H9 (cell line): ENCODE data around the gene PLXNB1. TPM values are rescaled to one million over a fixed set of nuclear protein-coding genes. Genes with fewer than 3 reads are reported as not detected.

ENCODE experiments used
- DNase-seq: peaks from one replicate; pipeline ENCODE4 v3.0.0-alpha.2; 2017
- H2AFZ ChIP-seq: one replicate; pipeline ENCODE4 v1.6.1; 2013; ENCODE audit warnings: mild to moderate bottlenecking, low read length, control low read depth, moderate library complexity
- H2AK5ac ChIP-seq: 2 replicates; pipeline ENCODE4 v1.6.1; 2013; ENCODE audit warnings: low read length, control low read depth, mixed read lengths; ENCODE audit not compliant: insufficient read length
- H2BK120ac ChIP-seq: one replicate; pipeline ENCODE4 v1.6.1; 2013; ENCODE audit warnings: low read depth, mild to moderate bottlenecking, low read length, control low read depth, inconsistent platforms; ENCODE audit not compliant: poor library complexity, severe bottlenecking
- H2BK12ac ChIP-seq: 2 replicates; pipeline ENCODE4 v1.6.1; 2013; ENCODE audit warnings: low read length, control low read depth, mixed read lengths, low read depth; ENCODE audit not compliant: insufficient read length
- H2BK15ac ChIP-seq: 2 replicates; pipeline ENCODE4 v1.6.1; 2013; ENCODE audit warnings: low read depth, low read length, control low read depth
- H2BK20ac ChIP-seq: one replicate; pipeline ENCODE4 v1.6.1; 2013; ENCODE audit warnings: low read depth, mild to moderate bottlenecking, low read length, control low read depth, inconsistent platforms; ENCODE audit not compliant: poor library complexity, severe bottlenecking
- H2BK5ac ChIP-seq: 2 replicates; pipeline ENCODE4 v1.6.1; 2013; ENCODE audit warnings: low read length, control low read depth, mixed read lengths; ENCODE audit not compliant: insufficient read length
- H3K14ac ChIP-seq: 2 replicates; pipeline ENCODE4 v1.6.1; 2013; ENCODE audit warnings: low read length, control low read depth; ENCODE audit not compliant: insufficient read depth
- H3K18ac ChIP-seq: 2 replicates; pipeline ENCODE4 v1.6.1; 2013; ENCODE audit warnings: low read depth, mild to moderate bottlenecking, mixed read lengths, low read length, control low read depth; ENCODE audit not compliant: insufficient read length
- H3K23ac ChIP-seq: 2 replicates; pipeline ENCODE4 v1.6.1; 2013; ENCODE audit warnings: low read length, control low read depth, mixed read lengths, low read depth; ENCODE audit not compliant: insufficient read length
- H3K23me2 ChIP-seq: 2 replicates; pipeline ENCODE4 v1.6.1; 2013; ENCODE audit warnings: low read depth, mild to moderate bottlenecking, mixed read lengths, low read length, control low read depth; ENCODE audit not compliant: insufficient read length, poor library complexity, severe bottlenecking
- H3K27ac ChIP-seq: 2 replicates; pipeline ENCODE4 v1.5.1; 2013; ENCODE audit warnings: low read length, control low read depth, mixed read lengths, low read depth; ENCODE audit not compliant: insufficient read length
- H3K27me3 ChIP-seq: 2 replicates; pipeline ENCODE4 v1.6.1; 2013; ENCODE audit warnings: low read length, control low read depth, inconsistent platforms; ENCODE audit not compliant: insufficient read depth
- H3K4ac ChIP-seq: 2 replicates; pipeline ENCODE4 v1.6.1; 2013; ENCODE audit warnings: low read depth, mild to moderate bottlenecking, control low read depth, inconsistent platforms, low read length, moderate library complexity
- H3K4me1 ChIP-seq: 2 replicates; pipeline ENCODE4 v1.6.1; 2013; ENCODE audit warnings: low read length, control low read depth, inconsistent platforms; ENCODE audit not compliant: insufficient read depth
- H3K4me2 ChIP-seq: 2 replicates; pipeline ENCODE4 v1.6.1; 2013; ENCODE audit warnings: low read length, control low read depth, mixed read lengths; ENCODE audit not compliant: insufficient read length, insufficient read depth
- H3K56ac ChIP-seq: 2 replicates; pipeline ENCODE4 v1.6.1; 2013; ENCODE audit warnings: low read depth, mild to moderate bottlenecking, mixed read lengths, low read length, control low read depth; ENCODE audit not compliant: insufficient read length
- H3K79me1 ChIP-seq: 2 replicates; pipeline ENCODE4 v1.6.1; 2013; ENCODE audit warnings: low read depth, mild to moderate bottlenecking, moderate library complexity, low read length, control low read depth, inconsistent platforms; ENCODE audit not compliant: insufficient read depth, poor library complexity, severe bottlenecking
- H3K79me2 ChIP-seq: 2 replicates; pipeline ENCODE4 v1.6.1; 2013; ENCODE audit warnings: low read length, control low read depth, inconsistent platforms; ENCODE audit not compliant: insufficient read depth
- H3K9ac ChIP-seq: 2 replicates; pipeline ENCODE4 v1.6.1; 2013; ENCODE audit warnings: low read length, control low read depth, mixed read lengths; ENCODE audit not compliant: insufficient read length; ENCODE audit errors: extremely low read depth
- H3K9me3 ChIP-seq: one replicate; pipeline ENCODE4 v1.6.1; 2013; ENCODE audit warnings: low read depth, low read length, inconsistent platforms; ENCODE audit not compliant: control insufficient read depth
- H3T11ph ChIP-seq: one replicate; pipeline ENCODE4 v1.6.1; 2013; ENCODE audit warnings: mild to moderate bottlenecking, low read length, control low read depth, inconsistent platforms
- H4K20me1 ChIP-seq: one replicate; pipeline ENCODE4 v1.6.1; 2013; ENCODE audit not compliant: control insufficient read depth, insufficient read length, insufficient read depth
- H4K5ac ChIP-seq: 2 replicates; pipeline ENCODE4 v1.6.1; 2013; ENCODE audit warnings: low read depth, mild to moderate bottlenecking, mixed read lengths, low read length, control low read depth; ENCODE audit not compliant: insufficient read length
- H4K8ac ChIP-seq: replicated peaks from 2 replicates; pipeline ENCODE4 v1.6.1; 2013; ENCODE audit warnings: low read length, control low read depth, mixed read lengths, low read depth; ENCODE audit not compliant: insufficient read length
- H4K91ac ChIP-seq: 2 replicates; pipeline ENCODE4 v1.6.1; 2013; ENCODE audit warnings: low read depth, mild to moderate bottlenecking, moderate library complexity, mixed read lengths, low read length, control low read depth; ENCODE audit not compliant: insufficient read length
- H3K27ac Mint-ChIP-seq, 3 experiments: 2 replicates in 2 of 3; 3 replicates in 1 of 3; pipeline ENCODE4 v1.8.0; 2020 to 2021; ENCODE audit warnings: mixed read lengths in 3 of 3, mild to moderate bottlenecking in 1 of 3, moderate library complexity in 1 of 3
- H3K27me3 Mint-ChIP-seq: 2 replicates; pipeline ENCODE4 v1.8.0; 2021; ENCODE audit warnings: low read depth, mild to moderate bottlenecking, moderate library complexity, mixed read lengths
- H3K36me3 Mint-ChIP-seq, 3 experiments: 2 replicates in 2 of 3; 3 replicates in 1 of 3; pipeline ENCODE4 v1.8.0; 2020 to 2021; ENCODE audit warnings: low read depth in 3 of 3, mixed read lengths in 3 of 3; ENCODE audit not compliant: insufficient read depth in 1 of 3
- H3K4me1 Mint-ChIP-seq, 2 experiments: 2 replicates each; pipeline ENCODE4 v1.8.0; 2020; ENCODE audit warnings: mixed read lengths in 2 of 2
- H3K4me3 Mint-ChIP-seq, 2 experiments: 2 replicates in 1 of 2; 3 replicates in 1 of 2; pipeline ENCODE4 v1.8.0; 2020 to 2021; ENCODE audit warnings: mild to moderate bottlenecking in 2 of 2, mixed read lengths in 2 of 2, moderate library complexity in 1 of 2
- H3K9me3 Mint-ChIP-seq, 2 experiments: 2 replicates in 1 of 2; 3 replicates in 1 of 2; pipeline ENCODE4 v1.8.0; 2020; ENCODE audit warnings: mild to moderate bottlenecking in 2 of 2, mixed read lengths in 2 of 2, moderate library complexity in 1 of 2
- WGBS: extraction: QIAGEN DNeasy Blood & Tissue Kit; methylation state at CpG from one replicate; pipeline ENCODE4 v1.1.7; 2013; ENCODE audit warnings: missing lambda C conversion rate, low lambda C conversion rate, mixed read lengths; ENCODE audit not compliant: insufficient read length; ENCODE audit errors: extremely low coverage; 5-methylcytosine and 5-hydroxymethylcytosine counted together
- total RNA-seq: library from RNA; stranded (reverse); gene quantifications from 2 replicates; pipeline ENCODE4 v1.2.1, GENCODE V29; 2021
- TF ChIP-seq, protein P1 (sequence below): fragments of 200-600 bp; sonication (generic); conservative IDR thresholded peaks from 3 replicates; pipeline ENCODE4 v1.8.0; 2021; ENCODE audit warnings: antibody characterized with exemption, mild to moderate bottlenecking

The PLXNB1 gene
- total RNA-seq, 1 experiment from 2014 or later = 184 TPM

- Histone ChIP-seq H2BK5ac (no peak overlapping the region), H2BK12ac (no peak overlapping the region), H4K8ac (no peak overlapping the region), H3K27me3 (no peaks in the 10 kb centered on the region), H3K9ac (no peak overlapping the region), H3K56ac (no peak overlapping the region), H3K79me1 (no peaks in the 10 kb centered on the region), H3K14ac (no peak overlapping the region), H3K9me3 (no peaks in the 10 kb centered on the region), H2BK20ac (no peak overlapping the region), H4K91ac (no peak overlapping the region), H4K20me1 (no peaks in the 10 kb centered on the region), H3K23ac (no peak overlapping the region), H3K4me1 (peaks cover 3% of the 10 kb centered on the region; the same call in 1 of the 2 replicates), H2BK15ac (no peak overlapping the region), H3T11ph (no peak overlapping the region), H2AK5ac (no peak overlapping the region), H3K4me2 (no peak overlapping the region), H4K5ac (no peak overlapping the region), H2BK120ac (no peak overlapping the region), H3K27ac (no peak overlapping the region), H3K79me2 (no peaks in the 10 kb centered on the region), H3K18ac (no peak overlapping the region), H3K4ac (no peak overlapping the region), H3K23me2 (no peaks in the 10 kb centered on the region), H2AFZ (no peak overlapping the region)
- TF ChIP-seq, protein P1, sequence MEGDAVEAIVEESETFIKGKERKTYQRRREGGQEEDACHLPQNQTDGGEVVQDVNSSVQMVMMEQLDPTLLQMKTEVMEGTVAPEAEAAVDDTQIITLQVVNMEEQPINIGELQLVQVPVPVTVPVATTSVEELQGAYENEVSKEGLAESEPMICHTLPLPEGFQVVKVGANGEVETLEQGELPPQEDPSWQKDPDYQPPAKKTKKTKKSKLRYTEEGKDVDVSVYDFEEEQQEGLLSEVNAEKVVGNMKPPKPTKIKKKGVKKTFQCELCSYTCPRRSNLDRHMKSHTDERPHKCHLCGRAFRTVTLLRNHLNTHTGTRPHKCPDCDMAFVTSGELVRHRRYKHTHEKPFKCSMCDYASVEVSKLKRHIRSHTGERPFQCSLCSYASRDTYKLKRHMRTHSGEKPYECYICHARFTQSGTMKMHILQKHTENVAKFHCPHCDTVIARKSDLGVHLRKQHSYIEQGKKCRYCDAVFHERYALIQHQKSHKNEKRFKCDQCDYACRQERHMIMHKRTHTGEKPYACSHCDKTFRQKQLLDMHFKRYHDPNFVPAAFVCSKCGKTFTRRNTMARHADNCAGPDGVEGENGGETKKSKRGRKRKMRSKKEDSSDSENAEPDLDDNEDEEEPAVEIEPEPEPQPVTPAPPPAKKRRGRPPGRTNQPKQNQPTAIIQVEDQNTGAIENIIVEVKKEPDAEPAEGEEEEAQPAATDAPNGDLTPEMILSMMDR = no peak
- H3K4me3 Mint-ChIP-seq = no peak overlapping the region
- WGBS = no CpG with 5 or more reads among the region's 19 CpGs
- no peak for DNase-seq
- no peaks in the 10 kb centered on the region for H3K27me3 Mint-ChIP-seq
- H3K36me3 Mint-ChIP-seq = peaks cover 3 to 6% (median 5%) of the 10 kb centered on the region in 3 experiments; a peak in 6 of 7 replicates
- H3K27ac Mint-ChIP-seq = peak overlapping the region; percentile 78 to 84 (median 81); a peak in 6 of 7 replicates
- H3K4me1 Mint-ChIP-seq = peaks cover 34 to 35% of the 10 kb centered on the region in 2 experiments
- H3K9me3 Mint-ChIP-seq = no peaks in the 10 kb centered on the region
Observed at GRCh38 chr3:48478626-48479555, 49.0 kb upstream of the PLXNB1 start.
